Measurements from ENCODE around the gene APLNR. TPM values are rescaled to one million over a fixed set of nuclear protein-coding genes. Genes with fewer than 3 reads are reported as not detected.

The APLNR gene
- total and polyA plus RNA-seq, 4 donors: 3.2 to 39.4 (median 4.0) TPM

DNA sequence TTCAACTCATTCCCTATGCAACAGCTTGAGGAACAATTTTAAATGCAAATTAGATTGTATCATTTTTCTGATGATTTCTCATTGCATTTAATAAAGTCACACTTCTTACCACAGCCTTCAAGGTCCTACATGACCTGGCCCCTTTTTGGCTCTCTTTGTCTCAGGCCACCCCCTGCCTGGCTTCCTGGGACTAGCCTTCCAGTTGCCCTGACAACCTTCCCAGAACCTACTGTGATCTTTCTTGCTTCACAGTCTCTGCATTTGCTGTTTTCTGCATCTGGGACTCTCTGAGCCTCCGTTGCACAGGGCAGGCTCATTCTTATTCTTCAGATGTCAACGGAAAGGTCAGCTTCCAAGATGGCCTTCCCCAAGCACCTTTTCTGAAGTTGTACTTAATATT, 12.9 kb downstream of the APLNR start:
- Histone ChIP-seq H3K27ac (ENCODE audit: low read depth in 1 of 2, low read length in 2 of 2) (no peak overlapping the region), H3K9ac (ENCODE audit: low read depth in 1 of 2, low read length in 2 of 2) (no peak overlapping the region), H3K4me1 (ENCODE audit: control insufficient read depth in 4 of 4, insufficient read depth in 4 of 4, low read length in 3 of 4) (peaks cover 0 to 3% (median 0%) of the 10 kb centered on the region in 4 donors), H3K36me3 (ENCODE audit: control insufficient read depth in 4 of 4, insufficient read depth in 3 of 4, low read depth in 1 of 4, low read length in 3 of 4) (no peaks in the 10 kb centered on the region), H3K9me3 (ENCODE audit: control insufficient read depth in 4 of 4, low read length in 3 of 4) (no peaks in the 10 kb centered on the region), H3K27me3 (ENCODE audit: control insufficient read depth in 4 of 4, insufficient read depth in 4 of 4, low read length in 3 of 4) (no peaks in the 10 kb centered on the region), H3K4me3 (ENCODE audit: low read depth in 1 of 3, low read length in 3 of 3) (no peak overlapping the region)
- WGBS: 77% methylated on average over 2 of the region's 2 CpGs
- TF ChIP-seq HNF4G (IDR thresholded peaks at IDR 0.05) (no peak), EGR1 (IDR thresholded peaks at IDR 0.05; ENCODE audit: low read depth in 2 of 2) (no peak), HNF4A (conservative IDR thresholded peaks at IDR 0.05) (no peak), GABPA (IDR thresholded peaks at IDR 0.05 in 1 of 2, conservative IDR thresholded peaks at IDR 0.05 in 1 of 2) (no peak)
- TF ChIP-seq, protein P1, sequence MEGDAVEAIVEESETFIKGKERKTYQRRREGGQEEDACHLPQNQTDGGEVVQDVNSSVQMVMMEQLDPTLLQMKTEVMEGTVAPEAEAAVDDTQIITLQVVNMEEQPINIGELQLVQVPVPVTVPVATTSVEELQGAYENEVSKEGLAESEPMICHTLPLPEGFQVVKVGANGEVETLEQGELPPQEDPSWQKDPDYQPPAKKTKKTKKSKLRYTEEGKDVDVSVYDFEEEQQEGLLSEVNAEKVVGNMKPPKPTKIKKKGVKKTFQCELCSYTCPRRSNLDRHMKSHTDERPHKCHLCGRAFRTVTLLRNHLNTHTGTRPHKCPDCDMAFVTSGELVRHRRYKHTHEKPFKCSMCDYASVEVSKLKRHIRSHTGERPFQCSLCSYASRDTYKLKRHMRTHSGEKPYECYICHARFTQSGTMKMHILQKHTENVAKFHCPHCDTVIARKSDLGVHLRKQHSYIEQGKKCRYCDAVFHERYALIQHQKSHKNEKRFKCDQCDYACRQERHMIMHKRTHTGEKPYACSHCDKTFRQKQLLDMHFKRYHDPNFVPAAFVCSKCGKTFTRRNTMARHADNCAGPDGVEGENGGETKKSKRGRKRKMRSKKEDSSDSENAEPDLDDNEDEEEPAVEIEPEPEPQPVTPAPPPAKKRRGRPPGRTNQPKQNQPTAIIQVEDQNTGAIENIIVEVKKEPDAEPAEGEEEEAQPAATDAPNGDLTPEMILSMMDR (IDR thresholded peaks at IDR 0.05; ENCODE audit: low read depth, low read length, missing input control): no peak
- TF ChIP-seq, protein P2, sequence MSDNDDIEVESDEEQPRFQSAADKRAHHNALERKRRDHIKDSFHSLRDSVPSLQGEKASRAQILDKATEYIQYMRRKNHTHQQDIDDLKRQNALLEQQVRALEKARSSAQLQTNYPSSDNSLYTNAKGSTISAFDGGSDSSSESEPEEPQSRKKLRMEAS (IDR thresholded peaks at IDR 0.05): no peak
- no peak for DNase-seq (ENCODE audit: low spot score)

DNA sequence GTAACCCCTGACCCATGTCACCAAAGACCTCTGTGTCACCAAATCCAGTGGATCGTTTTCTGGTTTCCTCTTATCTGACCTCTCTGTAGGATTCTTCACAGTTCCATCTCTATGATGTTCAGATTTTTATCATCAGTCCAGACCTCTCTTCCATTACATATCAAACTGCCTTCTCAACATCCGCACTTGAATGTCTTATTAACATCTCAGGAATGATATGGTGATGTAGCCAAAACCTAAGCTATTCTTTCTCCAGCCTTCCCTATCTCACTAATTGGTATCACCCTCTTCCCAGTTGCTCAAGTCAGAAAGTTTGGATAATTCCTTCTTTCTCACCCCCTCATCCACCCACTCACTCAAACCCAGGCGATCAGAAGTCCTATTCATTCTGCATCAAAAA, 13.4 kb downstream of the APLNR start:
- Histone ChIP-seq H3K9ac (ENCODE audit: low read depth in 1 of 2, low read length in 2 of 2) (no peak overlapping the region), H3K9me3 (ENCODE audit: control insufficient read depth in 4 of 4, low read length in 3 of 4) (no peaks in the 10 kb centered on the region), H3K27ac (ENCODE audit: low read depth in 1 of 2, low read length in 2 of 2) (no peak overlapping the region), H3K27me3 (ENCODE audit: control insufficient read depth in 4 of 4, insufficient read depth in 4 of 4, low read length in 3 of 4) (no peaks in the 10 kb centered on the region), H3K4me1 (ENCODE audit: control insufficient read depth in 4 of 4, insufficient read depth in 4 of 4, low read length in 3 of 4) (peaks cover 0 to 4% (median 0%) of the 10 kb centered on the region in 4 donors), H3K36me3 (ENCODE audit: control insufficient read depth in 4 of 4, insufficient read depth in 3 of 4, low read depth in 1 of 4, low read length in 3 of 4) (no peaks in the 10 kb centered on the region), H3K4me3 (ENCODE audit: low read depth in 1 of 3, low read length in 3 of 3) (no peak overlapping the region)
- no peak for DNase-seq (ENCODE audit: low spot score)
- 76% methylated on average over 3 of the region's 3 CpGs for WGBS
- TF ChIP-seq JUND (IDR thresholded peaks at IDR 0.05) (no peak), NR2F2 (IDR thresholded peaks at IDR 0.05) (no peak), RAD21 (IDR thresholded peaks at IDR 0.05) (no peak), RXRA (IDR thresholded peaks at IDR 0.05) (no peak), EGR1 (IDR thresholded peaks at IDR 0.05; ENCODE audit: low read depth in 2 of 2) (no peak), SP1 (IDR thresholded peaks at IDR 0.05) (no peak)
- TF ChIP-seq, protein P3, sequence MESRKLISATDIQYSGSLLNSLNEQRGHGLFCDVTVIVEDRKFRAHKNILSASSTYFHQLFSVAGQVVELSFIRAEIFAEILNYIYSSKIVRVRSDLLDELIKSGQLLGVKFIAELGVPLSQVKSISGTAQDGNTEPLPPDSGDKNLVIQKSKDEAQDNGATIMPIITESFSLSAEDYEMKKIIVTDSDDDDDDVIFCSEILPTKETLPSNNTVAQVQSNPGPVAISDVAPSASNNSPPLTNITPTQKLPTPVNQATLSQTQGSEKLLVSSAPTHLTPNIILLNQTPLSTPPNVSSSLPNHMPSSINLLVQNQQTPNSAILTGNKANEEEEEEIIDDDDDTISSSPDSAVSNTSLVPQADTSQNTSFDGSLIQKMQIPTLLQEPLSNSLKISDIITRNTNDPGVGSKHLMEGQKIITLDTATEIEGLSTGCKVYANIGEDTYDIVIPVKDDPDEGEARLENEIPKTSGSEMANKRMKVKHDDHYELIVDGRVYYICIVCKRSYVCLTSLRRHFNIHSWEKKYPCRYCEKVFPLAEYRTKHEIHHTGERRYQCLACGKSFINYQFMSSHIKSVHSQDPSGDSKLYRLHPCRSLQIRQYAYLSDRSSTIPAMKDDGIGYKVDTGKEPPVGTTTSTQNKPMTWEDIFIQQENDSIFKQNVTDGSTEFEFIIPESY (IDR thresholded peaks at IDR 0.05): no peak
- TF ChIP-seq, protein P4, sequence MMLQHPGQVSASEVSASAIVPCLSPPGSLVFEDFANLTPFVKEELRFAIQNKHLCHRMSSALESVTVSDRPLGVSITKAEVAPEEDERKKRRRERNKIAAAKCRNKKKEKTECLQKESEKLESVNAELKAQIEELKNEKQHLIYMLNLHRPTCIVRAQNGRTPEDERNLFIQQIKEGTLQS (IDR thresholded peaks at IDR 0.05): no peak

DNA sequence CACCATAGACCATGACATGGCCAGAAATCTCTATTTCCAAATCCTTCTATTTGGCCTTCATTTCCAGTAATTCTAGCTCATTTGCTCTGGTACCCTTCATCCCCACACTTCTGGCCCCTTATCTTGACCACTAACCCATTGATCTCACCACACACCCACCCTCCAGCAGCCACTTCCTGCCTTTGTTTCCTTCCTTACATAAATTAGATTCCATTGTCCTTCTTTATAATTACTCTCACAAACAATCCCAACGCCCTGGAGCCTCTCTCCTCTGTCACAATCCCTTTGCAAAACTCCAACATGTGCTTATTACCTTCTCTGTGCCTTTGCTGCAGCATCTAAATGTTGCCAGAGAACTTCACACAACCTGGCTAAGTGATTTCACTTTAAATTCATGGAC, 14.8 kb downstream of the APLNR start:
- 57% methylated on average over 1 of the region's 1 CpG for WGBS

More for the DNA sequence above, 14.8 kb downstream of the APLNR start:
- Histone ChIP-seq H3K9me3 (ENCODE audit: control insufficient read depth in 4 of 4, low read length in 3 of 4) (no peaks in the 10 kb centered on the region), H3K4me3 (ENCODE audit: low read depth in 1 of 3, low read length in 3 of 3) (no peak overlapping the region), H3K36me3 (ENCODE audit: control insufficient read depth in 4 of 4, insufficient read depth in 3 of 4, low read depth in 1 of 4, low read length in 3 of 4) (no peaks in the 10 kb centered on the region), H3K27me3 (ENCODE audit: control insufficient read depth in 4 of 4, insufficient read depth in 4 of 4, low read length in 3 of 4) (no peaks in the 10 kb centered on the region), H3K9ac (ENCODE audit: low read depth in 1 of 2, low read length in 2 of 2) (no peak overlapping the region), H3K4me1 (ENCODE audit: control insufficient read depth in 4 of 4, insufficient read depth in 4 of 4, low read length in 3 of 4) (peaks cover 0 to 4% (median 0%) of the 10 kb centered on the region in 4 donors), H3K27ac (ENCODE audit: low read depth in 1 of 2, low read length in 2 of 2) (no peak overlapping the region)
- no peak for DNase-seq (ENCODE audit: low spot score)
- TF ChIP-seq FOXA1 (IDR thresholded peaks at IDR 0.05) (no peak), NR2F2 (IDR thresholded peaks at IDR 0.05) (peak; percentile 41), JUND (IDR thresholded peaks at IDR 0.05) (no peak)

Measured in liver (tissue), 9 donors.